Measurements from ENCODE around the gene ALDH1L2.
"Not testable (repeated sequence)": the region's sequence is repeated elsewhere in the genome, so short reads cannot be mapped to it uniquely, and the experiment has no call there.

The ALDH1L2 gene

GRCh38 chr12:104986022-104986941 lies 98.0 kb downstream of the ALDH1L2 start, which contains the start of gene NOPCHAP1:
TSS of gene NOPCHAP1 (plus strand) at chr12:104986316. CDS start at chr12:104986353, 37 bp downstream.
- peak; percentile 70 to 86 (median 82) for DNase-seq (ENCODE audit: low read depth in 2 of 3, low spot score in 1 of 3)

DNA sequence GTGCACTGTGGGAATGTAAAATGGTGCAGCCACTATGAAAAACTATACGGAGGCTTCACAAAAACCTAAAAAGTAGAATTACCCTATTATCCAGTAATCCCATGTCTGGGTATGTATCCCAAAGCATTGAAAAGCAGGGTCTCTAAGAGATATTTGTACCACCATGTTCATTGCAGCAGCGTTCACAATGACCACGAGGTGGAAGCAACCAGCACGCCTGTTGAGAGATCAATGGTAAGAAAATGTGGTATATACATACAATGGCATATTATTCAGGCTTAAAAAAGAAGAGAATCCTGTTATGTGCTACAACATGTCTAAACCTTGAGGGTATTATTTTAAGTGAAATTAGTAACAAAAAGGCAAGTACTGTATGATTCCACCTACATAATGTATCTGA lies 99.1 kb downstream of the ALDH1L2 start:
- no peak for DNase-seq (ENCODE audit: low read depth in 2 of 3, low spot score in 1 of 3)

DNA sequence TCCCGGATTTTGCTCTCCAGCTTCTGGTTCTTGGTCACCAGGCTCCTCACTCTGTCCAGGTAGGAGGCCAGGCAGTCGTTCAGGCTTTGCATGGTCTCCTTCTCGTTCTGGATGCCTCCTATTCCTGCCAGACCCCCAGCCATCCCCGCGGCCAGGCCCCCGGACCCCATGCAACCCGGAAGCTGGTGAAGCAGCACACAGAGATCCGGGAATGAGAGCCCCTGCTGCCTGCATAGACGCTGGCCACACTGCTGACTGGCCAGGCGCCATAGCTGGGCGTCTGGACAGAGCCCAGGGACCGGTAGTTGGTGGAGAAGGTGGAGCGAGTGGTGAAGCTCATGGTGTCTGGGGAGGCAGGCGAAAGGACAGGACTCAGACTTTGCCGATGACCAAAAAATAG lies 106.6 kb downstream of the ALDH1L2 start:
- DNase-seq (ENCODE audit: low read depth in 2 of 3, low spot score in 1 of 3): not testable (repeated sequence)

GRCh38 chr12:104976703-104977102 lies 107.6 kb downstream of the ALDH1L2 start:
- DNase-seq (ENCODE audit: low read depth in 2 of 3, low spot score in 1 of 3): no peak

DNA sequence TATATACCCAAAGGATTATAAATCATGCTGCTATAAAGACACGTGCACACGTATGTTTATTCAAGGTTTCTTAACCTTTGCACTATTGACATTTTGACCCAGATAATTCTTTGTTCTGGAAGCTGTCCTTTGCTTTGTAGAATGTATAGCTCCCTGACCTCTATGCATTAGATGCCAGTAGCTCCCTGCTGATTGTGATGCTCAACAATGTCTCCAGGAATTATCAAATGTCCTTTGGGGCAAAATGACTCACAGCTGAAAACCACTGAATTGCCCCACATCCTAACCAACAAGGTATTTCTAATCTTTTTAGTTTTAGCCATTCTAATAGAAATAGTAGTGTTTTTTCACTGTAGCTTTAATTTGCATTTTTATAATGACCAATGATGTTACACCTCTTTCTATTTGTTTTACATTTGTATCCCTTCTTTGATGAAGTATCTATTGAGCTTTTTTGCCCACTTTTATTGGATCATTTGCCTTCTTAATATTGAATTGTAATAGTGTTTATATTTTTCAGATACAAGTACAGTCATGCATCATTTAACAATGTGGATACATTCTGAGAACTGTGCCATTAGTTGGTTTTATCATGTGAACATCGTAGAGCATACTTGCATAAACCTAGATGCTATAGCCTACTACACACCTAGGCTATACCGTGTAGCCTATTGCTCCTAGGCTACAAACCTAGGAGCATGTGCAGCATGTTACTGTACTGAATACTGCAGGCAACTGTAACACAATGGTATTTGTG lies 108.5 kb downstream of the ALDH1L2 start:
- DNase-seq (ENCODE audit: low read depth in 2 of 3, low spot score in 1 of 3): no peak

GRCh38 chr12:104974626-104975290 lies 109.5 kb downstream of the ALDH1L2 start:
- DNase-seq (ENCODE audit: low read depth in 2 of 3, low spot score in 1 of 3): no peak

GRCh38 chr12:104973250-104973649 lies 111.0 kb downstream of the ALDH1L2 start:
- no peak for DNase-seq (ENCODE audit: low read depth in 2 of 3, low spot score in 1 of 3)

- DNase-seq (ENCODE audit: low read depth in 2 of 3, low spot score in 1 of 3): no peak
Observed at GRCh38 chr12:104971306-104971705, 113.0 kb downstream of the ALDH1L2 start.

Measured in stimulated activated CD4-positive, alpha-beta T cell treated with anti-CD3 and anti-CD28 coated beads, Interleukin-12 subunit alpha, Interleukin-12 subunit beta, amount 100 ng/mL, for 48 hours (primary cell).